Brain pericyte (primary cell): ENCODE data around the gene HPGDS.
"Not testable (repeated sequence)": the region's sequence is repeated elsewhere in the genome, so short reads cannot be mapped to it uniquely, and the experiment has no call there.

Source experiments
- DNase-seq: peaks from one replicate; pipeline ENCODE4 v3.0.0-alpha.2; 2012; ENCODE audit warnings: low read depth, low spot score

HPGDS gene

DNA sequence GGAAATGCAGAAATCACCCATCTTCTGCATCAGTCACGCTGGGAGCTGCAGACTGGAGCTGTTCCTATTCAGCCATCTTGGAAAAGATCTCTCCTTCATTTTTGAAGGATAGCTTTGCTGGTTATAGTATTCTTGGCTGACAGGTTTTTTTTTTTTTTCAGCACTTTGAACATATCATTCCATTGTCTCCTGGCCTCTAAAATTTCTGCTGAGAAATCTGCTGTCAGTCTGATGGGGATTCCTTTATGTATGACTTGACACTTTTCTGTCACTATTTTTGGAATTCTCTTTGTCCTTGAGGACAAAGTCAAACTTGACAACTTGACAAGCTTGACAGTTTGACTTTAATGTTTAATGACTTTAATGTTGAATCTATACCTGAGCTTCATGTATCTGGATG, 16.8 kb downstream of the HPGDS start:
- DNase-seq = no peak

- not testable (repeated sequence) for DNase-seq
Measured at GRCh38 chr4:94319927-94320326, 22.7 kb downstream of the HPGDS start.

DNA sequence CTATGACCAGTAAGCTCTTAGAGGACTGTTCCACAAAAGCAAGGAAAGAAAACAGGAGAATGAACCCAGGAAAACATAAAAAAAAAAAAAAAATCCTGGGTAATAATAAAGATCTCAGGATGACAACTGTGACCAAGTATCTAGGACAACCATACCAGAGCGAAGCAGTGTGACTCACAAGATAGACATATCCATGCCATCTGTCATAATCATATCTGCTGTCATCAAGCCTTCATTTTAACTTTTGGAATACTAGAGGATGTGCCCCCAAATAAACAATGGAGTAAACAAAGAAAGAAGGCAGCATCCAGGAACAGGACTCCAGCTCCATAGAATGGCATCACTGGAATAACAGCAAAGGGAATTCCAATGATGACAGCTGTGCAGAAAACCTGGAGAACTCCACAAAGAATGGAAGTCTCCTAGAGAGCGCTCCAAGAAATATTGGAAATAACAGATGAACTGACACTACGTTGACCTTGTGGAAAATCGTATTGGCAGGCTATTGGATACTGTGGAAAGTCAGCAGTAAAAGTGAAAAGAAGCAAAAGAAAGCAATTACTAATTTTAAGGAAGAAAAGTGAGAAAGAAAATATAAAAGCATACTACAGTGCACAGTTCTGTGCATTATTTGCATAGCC, 35.3 kb downstream of the HPGDS start:
- DNase-seq = no peak

GRCh38 chr4:94306713-94307112, 35.9 kb downstream of the HPGDS start:
- no peak for DNase-seq

GRCh38 chr4:94305466-94306225, 37.0 kb downstream of the HPGDS start:
- no peak for DNase-seq

- peak; percentile 5 for DNase-seq
Measured at GRCh38 chr4:94304365-94304971, 38.2 kb downstream of the HPGDS start.

GRCh38 chr4:94302191-94302590, 40.4 kb downstream of the HPGDS start:
- no peak for DNase-seq

DNA sequence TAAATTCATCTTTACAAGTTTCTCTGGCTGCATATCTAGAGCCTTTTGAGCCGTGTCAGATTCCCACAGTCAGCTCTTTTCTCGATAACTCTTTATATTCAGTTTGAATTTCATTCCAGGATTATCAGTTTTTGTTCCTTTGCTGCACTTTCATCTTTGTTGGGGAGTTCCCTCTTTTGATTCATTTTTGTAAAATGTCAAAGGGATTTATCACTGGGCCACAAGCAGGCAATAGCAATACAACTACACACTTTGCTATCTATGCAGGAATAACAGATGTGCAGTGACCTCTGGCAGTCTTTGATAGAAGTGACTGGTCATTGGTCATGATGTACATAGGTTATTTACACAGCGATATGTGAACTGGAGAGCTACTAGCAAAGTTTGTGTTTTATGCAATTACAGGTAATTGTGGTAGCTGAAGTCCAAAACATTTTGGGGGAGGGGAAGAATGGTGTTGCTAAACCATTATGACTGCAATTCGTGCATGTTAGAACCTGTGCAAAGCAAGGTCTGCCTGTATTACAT, 43.8 kb downstream of the HPGDS start:
- DNase-seq = no peak

DNA sequence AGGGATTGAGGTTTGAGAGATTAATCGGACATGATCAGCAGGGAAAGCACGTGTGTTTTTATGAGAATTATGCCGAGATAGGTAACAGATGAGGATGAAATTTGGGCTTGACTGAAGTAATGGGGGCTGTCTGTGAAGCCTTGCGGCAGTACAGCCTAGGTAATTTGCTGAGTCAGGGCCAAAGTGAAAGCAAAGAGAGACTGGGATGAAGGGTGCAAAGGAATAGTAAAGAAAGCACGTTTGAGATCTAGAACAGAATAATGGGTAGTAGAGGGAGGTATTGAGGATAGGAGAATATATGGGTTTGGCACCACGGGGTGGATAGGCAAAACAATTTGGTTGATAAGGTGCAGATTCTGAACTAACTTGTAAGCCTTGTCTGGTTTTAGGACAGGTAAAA, 47.2 kb downstream of the HPGDS start:
- DNase-seq = not testable (repeated sequence)

DNA sequence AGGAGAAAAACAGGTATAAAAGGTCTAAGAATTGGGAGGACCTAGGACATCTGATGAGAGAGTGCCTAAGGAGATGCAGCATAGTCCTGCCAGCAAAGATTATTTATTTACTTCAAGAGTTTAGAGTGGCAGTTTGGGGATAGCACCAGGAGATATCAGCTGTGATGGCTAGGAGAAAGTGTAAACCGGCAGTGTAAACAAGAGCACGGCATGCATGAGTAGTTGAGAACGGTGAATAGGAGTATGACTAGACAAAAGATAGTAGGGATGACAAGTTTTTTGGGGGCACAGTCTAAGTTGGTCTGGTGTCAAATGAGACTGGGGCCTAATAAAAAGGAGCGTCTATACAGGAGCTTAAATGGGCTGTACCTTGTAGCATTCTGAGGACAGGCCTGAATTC, 48.7 kb downstream of the HPGDS start:
- not testable (repeated sequence) for DNase-seq

DNA sequence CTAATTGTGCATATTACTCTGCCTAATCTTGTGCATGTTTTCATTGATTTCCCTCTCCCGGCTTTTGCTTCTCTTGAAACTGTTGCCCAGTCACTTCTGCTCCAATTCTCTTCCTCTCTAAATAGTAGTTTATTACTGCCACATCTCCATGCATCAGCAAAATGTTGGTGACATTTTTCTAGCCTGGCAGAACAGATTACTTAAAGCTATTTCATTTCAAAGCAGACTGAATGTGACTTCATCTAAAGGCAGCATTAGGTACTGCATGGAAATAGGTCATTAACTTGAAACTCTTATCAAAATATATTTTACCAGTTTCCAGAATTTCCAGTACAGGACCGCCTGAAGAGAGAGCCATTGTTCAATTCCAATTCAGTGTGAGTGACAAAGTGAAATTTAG, 52.4 kb downstream of the HPGDS start:
- DNase-seq = no peak

- no peak for DNase-seq
Measured at GRCh38 chr4:94285666-94286065, 57.0 kb downstream of the HPGDS start.

GRCh38 chr4:94284889-94285288, 57.7 kb downstream of the HPGDS start:
- no peak for DNase-seq

GRCh38 chr4:94278781-94279180, 63.9 kb downstream of the HPGDS start:
- DNase-seq = no peak

DNA sequence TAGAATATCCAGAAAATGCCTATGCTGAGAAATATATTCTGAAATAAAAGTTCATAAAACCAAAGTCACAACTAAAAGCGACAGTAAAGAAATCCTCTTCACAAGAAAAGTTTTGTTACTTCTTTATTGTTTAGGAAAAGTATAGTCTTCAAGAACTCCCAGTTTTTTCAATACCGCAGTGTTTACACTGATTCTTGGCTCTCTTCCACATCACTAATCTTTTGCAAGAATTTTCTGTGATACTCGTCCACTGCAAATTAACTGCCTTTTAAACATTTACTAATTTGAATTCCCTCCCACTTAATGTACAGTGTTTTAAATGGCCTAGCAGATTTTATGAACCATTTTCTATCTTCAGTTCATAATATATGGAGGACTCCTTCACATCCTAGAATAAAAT, 65.1 kb downstream of the HPGDS start:
- DNase-seq = no peak

- DNase-seq = no peak
Measured at GRCh38 chr4:94276204-94276603, 66.4 kb downstream of the HPGDS start.

DNA sequence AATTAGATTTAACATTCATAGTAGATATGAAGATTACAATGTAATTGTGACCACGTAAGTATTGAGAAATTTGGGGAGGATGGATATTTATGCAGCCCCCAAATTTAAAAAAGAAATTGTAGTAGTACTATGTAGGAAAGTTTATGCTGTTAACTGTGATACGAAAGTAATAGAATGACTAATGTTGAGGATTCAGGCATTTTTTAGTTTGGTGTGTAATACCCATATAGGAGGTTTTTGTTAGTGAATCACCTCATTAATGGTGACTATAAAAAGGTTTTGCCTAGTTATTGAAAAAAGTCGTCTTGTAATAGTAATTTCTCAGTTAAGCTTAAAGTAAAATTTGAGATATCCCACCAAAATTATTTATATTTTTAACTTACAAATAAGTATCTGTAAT, 67.7 kb downstream of the HPGDS start:
- DNase-seq = no peak

- no peak for DNase-seq
Measured at GRCh38 chr4:94271248-94271647, 71.4 kb downstream of the HPGDS start.

DNA sequence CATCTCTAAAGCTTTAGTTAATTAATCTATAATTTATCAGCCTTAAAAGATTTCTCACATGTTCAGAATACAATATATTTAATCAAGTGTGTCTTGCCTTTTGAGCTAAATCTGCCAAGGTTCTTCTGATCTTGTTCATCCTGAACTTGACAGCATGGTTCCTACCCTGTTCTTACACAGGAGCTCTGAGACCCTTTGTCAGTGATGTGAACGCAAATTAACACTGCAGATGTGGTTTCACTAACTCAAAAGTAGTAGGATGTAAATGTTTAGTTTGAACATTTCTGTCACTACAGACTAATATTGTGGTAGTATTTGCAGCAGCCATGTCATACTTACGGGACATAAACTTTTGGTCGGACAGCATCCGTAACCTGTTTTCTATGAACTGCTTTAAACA, 75.6 kb downstream of the HPGDS start:
- DNase-seq = no peak

- no peak for DNase-seq
Measured at GRCh38 chr4:94262163-94263016, 80.2 kb downstream of the HPGDS start.

DNA sequence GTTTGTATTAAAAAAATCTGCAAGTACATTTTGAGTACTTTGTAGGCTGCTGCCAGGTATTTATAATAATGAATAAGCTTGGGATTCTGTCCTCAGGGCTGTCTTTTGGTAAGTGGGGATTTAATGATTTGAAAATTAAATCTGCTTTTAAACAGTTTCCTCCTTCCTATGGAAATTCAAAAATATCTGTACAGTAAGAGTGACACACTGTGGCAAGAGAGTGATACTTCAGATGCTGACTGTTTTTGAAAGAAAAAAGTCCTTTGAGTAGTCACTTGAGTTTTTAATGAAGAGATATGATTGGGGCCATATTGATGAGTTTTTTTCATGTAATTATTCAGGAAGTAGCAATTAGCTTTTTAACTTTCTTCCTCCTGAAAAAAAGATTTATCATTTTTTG, 85.8 kb downstream of the HPGDS start:
- no peak for DNase-seq
